GM12878 (cell line): ENCODE measurements around the gene MRPL41. TPM values are rescaled to one million over a fixed set of nuclear protein-coding genes. Genes with fewer than 3 reads are reported as not detected.
"Not testable (repeated sequence)": the region's sequence is repeated elsewhere in the genome, so short reads cannot be mapped to it uniquely, and the experiment has no call there.

Experiments
- ATAC-seq: fragments of 200-7000 bp; cut with Tn5 transposase; 3 replicates; pipeline ENCODE4 v1.9.1; 2020; ENCODE audit warnings: mild to moderate bottlenecking, moderate library complexity
- BruUV-seq: library from RNA; stranded (reverse); fragments of 400-500 nt; replicated peaks from 2 replicates; lab custom pipeline; 2021; lab: Mats Ljungman, UMichigan
- CTCF ChIA-PET: fragments of 300-600 bp; sonication (Branson Sonifier 250); formaldehyde crosslinking; extraction: SDS; loops from one replicate; lab custom pipeline; 2021; ENCODE audit warnings: inconsistent platforms; lab: Yijun Ruan, JAX
- POLR2A ChIA-PET: fragments of 350-600 bp; formaldehyde crosslinking; extraction: SDS; loops from one replicate; lab custom pipeline; 2021; ENCODE audit warnings: inconsistent platforms; lab: Charles Lee
- RAD21 ChIA-PET: fragments of 300-600 bp; sonication (Branson Sonifier 250); formaldehyde crosslinking; loops from one replicate; lab custom pipeline; 2023; ENCODE audit warnings: antibody characterized with exemption; ENCODE audit not compliant: unreplicated experiment; lab: Charles Lee
- SMC1A ChIA-PET: fragments of 300-600 bp; sonication (Branson Sonifier 250); formaldehyde crosslinking; loops from one replicate; lab custom pipeline; 2023; ENCODE audit not compliant: unreplicated experiment, uncharacterized antibody; lab: Charles Lee
- DNase-seq: peaks from one replicate; pipeline ENCODE4 v3.0.0-alpha.2; 2011; ENCODE audit warnings: low read depth, low spot score
- FAIRE-seq: peaks from 3 replicates; lab custom pipeline; 2011; peaks lifted over from hg19 to GRCh38; lab: Jason Lieb, UNC
- H2AFZ ChIP-seq: 2 replicates; pipeline ENCODE4 v1.6.0; 2011; ENCODE audit warnings: low read depth, low read length, control low read depth; ENCODE audit not compliant: control insufficient read depth
- H3K27ac ChIP-seq: 2 replicates; pipeline ENCODE4 v1.5.1; 2011; ENCODE audit warnings: control low read depth; ENCODE audit not compliant: control insufficient read depth, insufficient read depth
- H3K27me3 ChIP-seq, 2 experiments: replicated peaks in 1 of 2; 2 replicates each; pipeline versions ENCODE4 v1.6.0 to v1.6.1; 2011; ENCODE audit warnings: low read length in 1 of 2; ENCODE audit not compliant: control insufficient read depth in 2 of 2, insufficient read depth in 2 of 2
- H3K36me3 ChIP-seq, 2 experiments: 2 replicates each; pipeline ENCODE4 v1.5.1; 2011; ENCODE audit warnings: low read length in 1 of 2; ENCODE audit not compliant: control insufficient read depth in 2 of 2, insufficient read depth in 2 of 2
- H3K4me1 ChIP-seq: 2 replicates; pipeline ENCODE4 v1.6.1; 2011; ENCODE audit warnings: mild to moderate bottlenecking, low read length, moderate library complexity, mixed read lengths; ENCODE audit not compliant: control insufficient read depth, insufficient read depth
- H3K4me2 ChIP-seq: 2 replicates; pipeline ENCODE4 v1.6.0; 2011; ENCODE audit warnings: control low read depth; ENCODE audit not compliant: control insufficient read depth, insufficient read depth
- H3K4me3 ChIP-seq: fragments of 200-600 bp; sonication (generic); 2 replicates; pipeline ENCODE4 v1.5.1; 2016
- H3K79me2 ChIP-seq: 2 replicates; pipeline ENCODE4 v1.6.0; 2011; ENCODE audit warnings: low read length; ENCODE audit not compliant: control insufficient read depth, insufficient read depth
- H3K9ac ChIP-seq: 2 replicates; pipeline ENCODE4 v1.8.0; 2011; ENCODE audit warnings: low read length, control low read depth, mixed read lengths; ENCODE audit not compliant: control insufficient read depth, insufficient read depth
- H3K9me3 ChIP-seq: replicated peaks from 3 replicates; pipeline ENCODE4 v1.5.1; 2011; ENCODE audit warnings: mild to moderate bottlenecking, low read length; ENCODE audit not compliant: control insufficient read depth, insufficient read depth
- H4K20me1 ChIP-seq: 2 replicates; pipeline ENCODE4 v1.6.0; 2011; ENCODE audit not compliant: control insufficient read depth, insufficient read depth
- BCL11A ChIP-seq: IDR thresholded peaks from 2 replicates; pipeline ENCODE4 v1.6.1; 2011; ENCODE audit warnings: low read depth, low read length
- BCLAF1 ChIP-seq: fragments of 450-650 bp; IDR thresholded peaks from 2 replicates; pipeline ENCODE4 v1.6.1; 2017; ENCODE audit warnings: antibody characterized with exemption, mild to moderate bottlenecking, moderate library complexity
- CEBPZ ChIP-seq: fragments of 150-350 bp; IDR thresholded peaks from 2 replicates; pipeline ENCODE4 v1.6.1; 2016; ENCODE audit warnings: low read depth, low read length
- E4F1 ChIP-seq: fragments of 450-650 bp; IDR thresholded peaks from 2 replicates; pipeline ENCODE4 v1.6.1; 2018; ENCODE audit warnings: borderline replicate concordance, mild to moderate bottlenecking; ENCODE audit not compliant: partially characterized antibody
- HDAC2 ChIP-seq: fragments of 200-600 bp; sonication (generic); IDR thresholded peaks from 2 replicates; pipeline ENCODE4 v1.6.1; 2017
- SPI1 ChIP-seq: IDR thresholded peaks from 2 replicates; pipeline ENCODE4 v1.6.1; 2011; ENCODE audit warnings: low read depth, mild to moderate bottlenecking, low read length, moderate library complexity, borderline replicate concordance; ENCODE audit not compliant: insufficient read depth
- ZBTB11 ChIP-seq: fragments of 450-650 bp; formaldehyde crosslinking; IDR thresholded peaks from 2 replicates; pipeline ENCODE4 v1.5.0; 2022; ENCODE audit warnings: mild to moderate bottlenecking, missing genetic modification characterization
- WGBS: methylation state at CpG from one replicate; pipeline ENCODE4 v1.1.6; 2016; ENCODE audit warnings: low lambda C conversion rate; ENCODE audit not compliant: insufficient replicate concordance, insufficient coverage; ENCODE audit errors: missing lambda C conversion rate; 5-methylcytosine and 5-hydroxymethylcytosine counted together
- in situ Hi-C: fragments of 300-500 bp; cut with MboI; formaldehyde crosslinking; loops from 9 replicates; pipeline ENCODE4 v1.14.3; 2018; ENCODE audit warnings: mixed read lengths
- intact Hi-C: fragments of 100-400 bp; cut with micrococcal nuclease; formaldehyde crosslinking; loops from one replicate; pipeline ENCODE4 v1.14.2; 2022; ENCODE audit not compliant: unreplicated experiment
- polyA plus RNA-seq, 11 experiments: library from polyadenylated mRNA; depleted of rRNA in 4 of 11; unstranded in 6 of 11; stranded (reverse) in 5 of 11; fragments of >200 nt; fragmentation: Nextera tagmentation in 4 of 11; fragmentation: Illumina TruSeq in 1 of 11; extraction: Ambion mirVana in 4 of 11; extraction: Trizol in 1 of 11; gene quantifications; 1 replicate in 1 of 11; 2 replicates in 10 of 11; pipeline versions ENCODE4 v1.2.1 to v1.2.3, GENCODE V29; 2011 to 2016; ENCODE audit warnings: inconsistent platforms in 2 of 11, missing spikeins in 2 of 11, low read depth in 1 of 11
- total RNA-seq, 4 experiments: library from RNA; depleted of rRNA in 3 of 4; stranded (reverse); fragments of >200 nt in 3 of 4; fragmentation: Illumina TruSeq in 1 of 4; extraction: Trizol in 1 of 4; gene quantifications; 2 replicates each; pipeline versions ENCODE4 v1.2.1 to v1.2.3, GENCODE V29; 2013 to 2021

The MRPL41 gene
- total and polyA plus RNA-seq, 10 of the 15 experiments (the other 5 are each of a cell fraction or from before 2014, with no cell fraction given), result 1.3 to 116 (median 40.1) TPM

- TF ChIP-seq ZBTB11 (CRISPR knock-in tag), result no peak
- no peak for TF ChIP-seq HDAC2
- no peak for TF ChIP-seq BCL11A
- TF ChIP-seq SPI1, result no peak
- no peak for TF ChIP-seq E4F1
- TF ChIP-seq CEBPZ, result no peak
- no peak for TF ChIP-seq BCLAF1
Observed at GRCh38 chr9:137564817-137565411, 13.2 kb downstream of the MRPL41 start (continued).

GRCh38 chr9:137568445-137568844, 16.8 kb downstream of the MRPL41 start:
- H3K27me3 ChIP-seq, H3K27ac ChIP-seq, RAD21 ChIA-PET, in situ Hi-C loops, H3K9me3 ChIP-seq, DNase-seq, H4K20me1 ChIP-seq, ATAC-seq, CTCF ChIA-PET, H3K4me1 ChIP-seq, intact Hi-C loops, H3K4me3 ChIP-seq, H3K79me2 ChIP-seq, FAIRE-seq, POLR2A ChIA-PET, SMC1A ChIA-PET, H3K9ac ChIP-seq, H2AFZ ChIP-seq, BruUV-seq, H3K4me2 ChIP-seq: not testable (repeated sequence)
- peaks cover 2 to 15% of the 10 kb centered on the region in 2 experiments for H3K36me3 ChIP-seq
- 93% methylated on average over 5 of the region's 5 CpGs for WGBS
